ENCODE data around the gene NPAS3. TPM values are rescaled to one million over a fixed set of nuclear protein-coding genes. Genes with fewer than 3 reads are reported as not detected.

NPAS3 gene
- total and polyA plus RNA-seq, 2 of the 8 experiments (the other 6 are each of a cell fraction or from before 2014, with no cell fraction given) = 0.11 to 0.60 TPM

DNA sequence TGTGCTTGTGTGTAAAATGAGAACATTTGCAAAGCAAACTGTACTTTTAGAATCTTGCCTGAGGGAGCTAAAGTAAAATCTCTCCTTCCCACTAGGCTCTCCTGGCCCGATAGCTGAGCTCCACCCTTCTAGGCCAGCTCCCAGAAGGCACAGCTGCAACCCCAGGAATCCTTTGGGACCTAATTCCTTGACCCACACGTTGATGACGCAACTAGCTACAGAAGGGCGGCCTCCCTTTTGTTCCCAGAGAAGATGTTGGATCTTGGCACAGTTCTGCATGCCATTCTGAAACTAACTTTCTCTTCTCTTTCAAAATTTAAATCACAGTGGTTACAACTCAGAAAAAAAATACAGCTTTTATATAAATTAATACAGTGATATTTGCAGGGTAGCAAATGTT is 744.1 kb downstream of the NPAS3 start:
- no peak overlapping the region for H3K23ac ChIP-seq (ENCODE audit: insufficient read length)
- H3K36me3 ChIP-seq (ENCODE audit: control insufficient read depth in 2 of 4, insufficient read depth in 4 of 4, low read length in 3 of 4) = no peaks in the 10 kb centered on the region
- no peak overlapping the region for H3K14ac ChIP-seq (ENCODE audit: insufficient read length)
- no peak overlapping the region for H2BK20ac ChIP-seq (ENCODE audit: low read length)
- WGBS, 2 experiments (ENCODE audit: extremely low coverage in 1 of 2, insufficient coverage in 1 of 2, insufficient read length in 1 of 2, insufficient replicate concordance in 2 of 2, low coverage in 1 of 2, low lambda C conversion rate in 2 of 2, missing lambda C conversion rate in 1 of 2) = 99% methylated on average over 4 of the region's 4 CpGs; no CpG with 5 or more reads in 1 of the 2 experiments
- no peak overlapping the region for H4K91ac ChIP-seq (replicated peaks; ENCODE audit: insufficient read length, low read length)
- no peak overlapping the region for H2BK120ac ChIP-seq (replicated peaks; ENCODE audit: low read depth, low read length)
- FAIRE-seq (no peak), DNase-seq (ENCODE audit: low read depth in 1 of 2, low spot score in 2 of 2) (no peak)
- H3K79me2 ChIP-seq (ENCODE audit: control insufficient read depth in 1 of 2, insufficient read depth in 2 of 2, low read length in 2 of 2) = no peaks in the 10 kb centered on the region
- no peak overlapping the region for H2BK15ac ChIP-seq (ENCODE audit: low read length)
- no peak overlapping the region for H4K5ac ChIP-seq (ENCODE audit: insufficient read length, low read depth, low read length)
- H3K4me1 ChIP-seq (replicated peaks in 1 of 4; ENCODE audit: control insufficient read depth in 3 of 4, insufficient read depth in 4 of 4, low read length in 3 of 4) = no peaks in the 10 kb centered on the region
- H3K27ac ChIP-seq (ENCODE audit: low read depth, low read length) = no peak overlapping the region
- H3K9me3 ChIP-seq (ENCODE audit: insufficient read depth in 2 of 2, low read depth in 1 of 2, low read length in 1 of 2) = no peaks in the 10 kb centered on the region
- H3K4ac ChIP-seq (replicated peaks; ENCODE audit: insufficient read length, low read depth, low read length) = no peak overlapping the region
- TF ChIP-seq NANOG (IDR thresholded peaks at IDR 0.05; ENCODE audit: insufficient read depth, low read depth, low read length, poor library complexity, severe bottlenecking) = no peak
- TF ChIP-seq CEBPB (IDR thresholded peaks at IDR 0.05; ENCODE audit: low read depth, low read length) = 0 out of 2 replicates have a peak, but pooled peaks have one; percentile 27
- ChIA-PET CTCF (ENCODE audit: partially characterized antibody) (interaction anchor here (1.5 kb wide), 2 partner anchors 8 to 109 kb away, joined by 4 read pairs; no protein-coding TSS in a partner anchor), POLR2A (ENCODE audit: partially characterized antibody) (no interaction called here)
- H2AK5ac ChIP-seq (ENCODE audit: low read depth, low read length) = no peak overlapping the region
- no peaks in the 10 kb centered on the region for H3K27me3 ChIP-seq (replicated peaks in 1 of 4; ENCODE audit: control insufficient read depth in 3 of 4, extremely low read depth in 1 of 4, insufficient read depth in 3 of 4, low read length in 3 of 4)
- no peak overlapping the region for H3K56ac ChIP-seq (replicated peaks; ENCODE audit: insufficient read length, low read depth, low read length)
- no peaks in the 10 kb centered on the region for H3K23me2 ChIP-seq (ENCODE audit: low read depth, low read length)
- no peaks in the 10 kb centered on the region for H3K79me1 ChIP-seq (ENCODE audit: low read depth, low read length)
- H4K20me1 ChIP-seq (replicated peaks in 1 of 2; ENCODE audit: control insufficient read depth in 1 of 2, insufficient read depth in 2 of 2, low read length in 2 of 2) = no peaks in the 10 kb centered on the region
- no peak overlapping the region for H3K18ac ChIP-seq (ENCODE audit: extremely low read depth, low read length)
- no peak overlapping the region for H3K4me2 ChIP-seq (ENCODE audit: insufficient read depth in 1 of 2, low read depth in 2 of 2, low read length in 2 of 2)
- no peak overlapping the region for H3K9ac ChIP-seq (replicated peaks in 1 of 4; ENCODE audit: extremely low read depth in 1 of 4, low read depth in 3 of 4, low read length in 3 of 4)
- no peak overlapping the region for H2BK5ac ChIP-seq (ENCODE audit: low read depth, low read length)
- no peak overlapping the region for H4K8ac ChIP-seq (ENCODE audit: extremely low read depth, insufficient read depth, low read length)
- H2AFZ ChIP-seq (ENCODE audit: low read length) = no peak overlapping the region
- no peak overlapping the region for H3K4me3 ChIP-seq (ENCODE audit: extremely low read depth in 1 of 4, insufficient read depth in 2 of 4, low read depth in 3 of 4, low read length in 4 of 4)
- H2BK12ac ChIP-seq (ENCODE audit: low read depth, low read length) = no peak overlapping the region

All from H1 (cell line).